Mammary epithelial cell (primary cell): Measurements from ENCODE around the gene OPA1.

Experiments
- CTCF ChIP-seq, 2 donors: IDR thresholded peaks in 1 of 2; conservative IDR thresholded peaks in 1 of 2; 2 replicates each; pipeline ENCODE4 v1.5.1; 2011 to 2012; ENCODE audit warnings: inconsistent platforms in 2 of 2, low read length in 2 of 2, mild to moderate bottlenecking in 2 of 2, control low read depth in 1 of 2, low read depth in 1 of 2; ENCODE audit not compliant: insufficient read depth in 1 of 2; ENCODE audit errors: extremely low read depth in 1 of 2
- EZH2 ChIP-seq: IDR thresholded peaks from 2 replicates; pipeline ENCODE4 v1.6.1; 2012; ENCODE audit warnings: low read length, inconsistent platforms, borderline replicate concordance

DNA sequence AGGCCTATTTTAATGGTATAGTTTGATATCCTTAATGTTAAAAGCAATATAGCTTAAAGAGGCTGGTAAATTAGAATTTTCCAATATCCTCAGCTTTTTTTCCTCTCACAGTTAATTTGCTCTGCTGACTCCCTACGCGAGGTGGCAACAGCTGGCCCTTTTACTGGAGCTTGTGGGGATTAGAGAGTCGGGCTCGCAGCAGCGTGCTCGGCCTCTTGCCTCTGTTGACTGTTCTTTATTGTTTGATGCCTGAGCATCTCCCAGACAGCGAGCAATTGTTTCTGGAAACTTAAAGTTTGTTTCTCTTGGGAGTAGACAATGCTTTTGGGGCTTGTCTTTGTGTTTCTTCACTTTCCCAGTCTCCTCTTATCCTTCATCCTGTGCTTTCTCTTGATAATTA lies 80.8 kb downstream of the OPA1 start:
- TF ChIP-seq CTCF (conservative IDR thresholded peaks at IDR 0.05 in 1 of 2, IDR thresholded peaks at IDR 0.05 in 1 of 2; ENCODE audit: extremely low read depth in 1 of 2, insufficient read depth in 1 of 2, low read depth in 1 of 2, low read length in 2 of 2) (no peak), EZH2 (no peak)
